ENCODE results near the gene SLC46A3.
A peak's percentile ranks its signal among the peaks of the same experiment; 100 is the strongest.

The SLC46A3 gene

DNA sequence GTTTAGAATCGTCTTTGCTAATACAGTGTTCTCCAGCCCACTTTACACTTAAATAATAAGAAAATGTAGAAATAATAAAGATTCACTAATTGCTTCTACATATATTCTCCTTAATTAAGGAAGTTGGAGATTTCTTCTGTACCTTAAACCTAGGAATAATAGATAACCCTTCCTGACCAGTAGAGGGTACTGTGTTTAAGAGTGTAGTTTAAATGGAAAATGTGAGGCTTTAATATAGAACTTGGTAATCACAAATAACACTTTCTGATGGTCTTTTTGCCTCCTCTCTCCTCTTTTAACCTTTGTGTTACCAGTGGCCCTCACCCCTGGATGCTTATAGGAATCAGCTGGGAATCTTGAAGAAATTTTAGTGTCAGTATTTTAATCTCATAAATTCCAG, 39.1 kb downstream of the SLC46A3 start:
- no peak for DNase-seq

DNA sequence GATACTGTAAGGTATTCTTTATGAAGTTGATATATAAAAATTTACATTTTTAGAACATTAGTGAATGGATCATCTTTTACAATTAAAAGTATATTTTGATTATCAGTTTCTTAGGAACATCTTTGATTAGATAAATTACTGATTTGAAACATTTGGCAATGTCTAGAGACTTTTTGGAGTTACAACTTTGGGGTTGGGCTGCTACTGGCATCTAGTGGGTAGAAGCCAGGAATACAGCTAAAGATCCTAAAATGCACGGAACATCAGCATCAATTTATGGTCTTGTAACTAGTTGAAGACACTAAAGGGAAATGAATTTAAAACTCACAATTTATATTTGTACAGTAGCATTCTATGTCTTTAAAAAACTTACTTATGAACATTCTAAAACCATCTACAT, 40.0 kb downstream of the SLC46A3 start:
- DNase-seq: no peak

GRCh38 chr13:28671126-28671792, 47.5 kb downstream of the SLC46A3 start:
- DNase-seq: no peak

GRCh38 chr13:28666897-28667488, 51.8 kb downstream of the SLC46A3 start:
- DNase-seq: no peak

DNA sequence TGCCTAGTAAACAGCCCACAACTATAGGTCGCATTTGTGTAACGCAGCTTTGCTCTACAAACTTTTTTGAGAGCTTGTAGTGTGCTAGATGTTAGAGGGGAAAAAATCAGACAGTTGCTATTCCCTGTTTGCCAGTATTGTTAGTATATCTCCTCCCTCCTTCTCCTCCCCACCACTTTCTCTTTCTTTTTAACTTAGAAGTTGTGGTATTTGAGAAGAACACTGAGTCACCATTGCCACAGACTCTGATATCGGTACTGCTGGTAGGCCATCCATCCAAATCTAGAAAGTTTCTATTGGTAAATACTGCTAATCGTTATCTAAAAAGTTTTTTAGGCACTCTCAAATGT, 59.2 kb downstream of the SLC46A3 start:
- DNase-seq: no peak

DNA sequence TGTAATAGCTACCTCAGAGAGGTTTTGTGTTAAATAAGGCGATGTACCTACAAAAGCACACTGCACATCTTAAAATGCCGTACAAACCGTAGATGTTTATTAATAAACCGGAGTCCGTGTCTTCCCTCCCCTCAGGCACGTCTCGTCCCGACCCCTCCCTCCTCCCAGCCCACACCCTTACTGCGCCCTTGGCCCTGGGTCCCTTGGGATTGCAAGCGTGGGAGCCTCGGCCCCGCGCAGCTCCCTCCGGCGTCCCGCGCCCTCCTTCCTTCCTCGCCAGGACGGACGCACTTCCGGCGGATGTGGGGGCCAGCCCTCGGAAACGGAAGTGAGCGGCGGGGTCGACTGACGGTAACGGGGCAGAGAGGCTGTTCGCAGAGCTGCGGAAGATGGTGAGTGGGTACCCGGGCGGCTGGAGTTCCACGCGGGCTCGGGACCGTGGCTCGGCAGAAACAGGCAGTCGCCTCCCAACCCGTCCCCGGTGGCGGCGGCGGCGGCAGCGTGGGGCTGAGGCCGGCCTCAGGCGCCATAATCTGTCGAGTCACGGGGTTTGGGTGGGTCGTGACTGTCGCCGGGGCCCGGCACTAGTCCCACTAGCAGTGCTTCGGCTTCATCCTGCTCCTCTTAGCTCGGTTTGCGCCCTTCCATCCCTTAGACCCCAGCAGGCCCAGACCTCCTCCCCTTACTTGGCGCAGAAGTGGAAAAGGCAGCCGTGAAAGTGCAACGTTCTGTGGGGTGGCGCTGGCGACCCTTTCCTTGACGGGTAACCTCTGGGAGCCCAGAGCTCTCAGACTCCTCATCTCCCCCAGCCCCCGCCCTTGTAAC, 59.8 kb downstream of the SLC46A3 start, which contains the start of gene POMP:
Gene POMP (plus strand): TSS at position 335 of the 825 bp plus-strand sequence. CDS start 55 bp downstream, at position 390.
- peak; percentile 98 for DNase-seq

- peak; percentile 53 for DNase-seq
Observed at GRCh38 chr13:28658539-28658795, 60.3 kb downstream of the SLC46A3 start.

DNA sequence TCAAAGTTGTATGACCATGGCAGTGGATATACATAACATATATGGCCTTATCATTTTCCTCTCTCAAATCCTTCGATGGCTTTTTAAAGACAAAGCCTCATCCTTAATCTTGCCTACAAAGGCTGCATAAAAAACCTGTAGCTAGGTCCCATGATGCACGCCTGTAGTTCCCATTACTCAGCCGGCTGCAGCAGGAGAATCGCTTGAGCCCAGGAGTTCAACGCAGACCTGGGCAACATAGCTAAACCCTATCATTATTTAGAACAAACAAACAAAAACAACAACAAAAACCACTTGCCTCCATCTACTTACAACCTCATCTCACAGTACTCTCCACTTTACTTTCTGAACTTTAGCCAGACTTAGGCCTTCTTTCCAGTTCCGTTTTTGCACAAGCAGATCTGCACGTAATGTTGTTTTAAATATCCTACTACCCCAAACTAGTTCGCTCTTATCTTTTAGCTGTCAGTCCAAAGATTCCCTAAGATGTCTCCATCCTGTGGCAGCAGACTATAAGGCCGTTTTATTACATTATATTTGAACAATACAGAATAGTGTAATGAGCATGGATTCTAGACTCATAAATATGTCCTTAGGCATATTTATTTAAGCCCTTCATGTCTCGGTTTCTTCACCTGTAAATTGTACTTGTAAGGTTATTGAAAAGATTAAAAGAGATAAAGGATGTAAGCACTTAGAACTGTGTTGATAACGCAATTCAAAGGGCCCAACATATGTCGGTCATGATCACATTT, 60.8 kb downstream of the SLC46A3 start:
- DNase-seq: peak; percentile 25

- peak; percentile 17 for DNase-seq
Observed at GRCh38 chr13:28655561-28655960, 63.2 kb downstream of the SLC46A3 start.

DNA sequence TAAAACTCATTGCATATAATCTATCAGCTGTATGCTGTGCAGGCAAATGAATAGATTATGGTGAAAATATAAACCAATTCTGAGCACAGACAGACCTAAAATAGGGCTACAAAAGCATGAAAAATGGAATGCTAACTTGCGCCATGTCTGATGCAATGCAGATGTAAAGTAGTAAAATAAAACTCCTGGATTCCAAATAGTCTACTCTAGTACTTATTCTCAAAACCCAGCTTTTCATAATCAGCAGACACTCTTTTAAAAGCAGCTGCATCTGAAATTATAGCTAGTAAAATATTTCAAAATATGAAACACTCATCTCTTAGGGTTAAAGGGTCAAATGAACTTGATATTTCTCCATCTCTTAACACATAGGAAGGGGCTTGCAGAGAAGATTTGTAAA, 64.5 kb downstream of the SLC46A3 start:
- no peak for DNase-seq

- DNase-seq: no peak
Observed at GRCh38 chr13:28653111-28653510, 65.7 kb downstream of the SLC46A3 start.

GRCh38 chr13:28651810-28652401, 66.9 kb downstream of the SLC46A3 start:
- DNase-seq: no peak

DNA sequence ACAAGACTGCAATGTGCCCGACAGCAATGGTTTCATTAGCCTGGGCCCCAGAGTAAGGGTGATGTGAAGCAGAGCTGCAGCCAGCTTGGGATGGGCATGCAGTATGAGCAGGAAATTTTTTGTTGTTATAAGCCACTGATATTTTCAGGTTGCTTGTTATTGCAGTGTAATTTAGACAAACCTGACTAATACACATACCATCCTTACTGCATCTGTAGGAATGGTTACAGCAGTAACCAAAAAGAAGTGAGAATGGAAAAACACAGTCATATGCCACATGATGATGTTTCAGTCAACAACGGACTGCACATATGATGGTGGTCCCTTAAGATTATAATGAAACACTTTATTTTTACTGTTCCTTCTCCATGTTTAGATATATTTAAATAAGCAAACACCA, 68.5 kb downstream of the SLC46A3 start:
- no peak for DNase-seq
